HG02840 (cell line): ENCODE results near the gene SPATA18.
"Not testable (repeated sequence)": the region's sequence is repeated elsewhere in the genome, so short reads cannot be mapped to it uniquely, and the experiment has no call there.

ENCODE experiments used
- ATAC-seq: cut with Tn5 transposase; IDR thresholded peaks from one replicate; pipeline ENCODE4 v1.9.1; 2021; ENCODE audit warnings: mild to moderate bottlenecking, moderate library complexity, moderate number of reproducible peaks; ENCODE audit not compliant: unreplicated experiment, low FRiP score

SPATA18 gene

GRCh38 chr4:52103319-52103718, 52.2 kb downstream of the SPATA18 start:
- no peak for ATAC-seq

- no peak for ATAC-seq
These were observed 54.2 kb downstream of the SPATA18 start for GRCh38 chr4:52105276-52105675.

DNA sequence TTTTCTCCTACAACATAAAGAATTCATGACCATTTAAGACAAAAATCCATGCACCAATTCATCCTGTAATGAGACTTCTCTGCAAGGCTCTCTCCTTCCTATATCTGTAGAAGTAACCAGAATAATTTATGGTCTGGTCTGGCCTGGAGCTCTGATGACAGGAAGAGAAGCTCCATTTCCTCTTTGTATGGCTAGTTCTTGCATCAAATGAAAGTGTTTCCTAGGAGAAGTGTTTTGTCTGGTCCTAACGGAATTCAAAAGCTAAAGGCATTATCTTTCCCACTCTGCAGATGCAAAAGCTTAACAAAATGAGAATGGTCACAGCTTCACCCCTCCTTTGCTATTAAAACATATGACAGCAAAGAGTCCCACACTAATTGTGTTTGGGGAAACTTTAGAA, 55.1 kb downstream of the SPATA18 start:
- no peak for ATAC-seq

GRCh38 chr4:52106660-52107059, 55.6 kb downstream of the SPATA18 start:
- ATAC-seq, result no peak

- ATAC-seq, result no peak
These were observed 56.2 kb downstream of the SPATA18 start for GRCh38 chr4:52107336-52107735.

DNA sequence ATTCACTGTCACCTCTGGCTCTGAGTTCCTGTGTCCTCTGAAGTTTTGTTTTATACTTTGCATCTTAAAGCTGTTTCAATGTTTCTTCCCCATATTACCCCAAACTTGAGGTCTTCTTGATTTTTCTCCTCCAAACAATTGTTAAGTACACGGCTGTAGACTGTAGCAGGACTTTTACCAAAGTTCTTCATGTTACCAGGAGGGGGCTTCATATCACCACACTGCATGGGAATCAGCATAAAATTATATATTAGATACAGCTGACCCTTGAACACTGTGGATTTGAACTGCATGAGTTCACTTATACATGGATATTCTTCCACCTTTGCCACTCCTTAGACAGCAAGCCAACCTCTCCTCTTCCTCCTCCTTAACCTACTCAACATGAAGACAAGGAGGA, 56.6 kb downstream of the SPATA18 start:
- ATAC-seq, result no peak

GRCh38 chr4:52110171-52110570, 59.1 kb downstream of the SPATA18 start:
- ATAC-seq, result no peak

DNA sequence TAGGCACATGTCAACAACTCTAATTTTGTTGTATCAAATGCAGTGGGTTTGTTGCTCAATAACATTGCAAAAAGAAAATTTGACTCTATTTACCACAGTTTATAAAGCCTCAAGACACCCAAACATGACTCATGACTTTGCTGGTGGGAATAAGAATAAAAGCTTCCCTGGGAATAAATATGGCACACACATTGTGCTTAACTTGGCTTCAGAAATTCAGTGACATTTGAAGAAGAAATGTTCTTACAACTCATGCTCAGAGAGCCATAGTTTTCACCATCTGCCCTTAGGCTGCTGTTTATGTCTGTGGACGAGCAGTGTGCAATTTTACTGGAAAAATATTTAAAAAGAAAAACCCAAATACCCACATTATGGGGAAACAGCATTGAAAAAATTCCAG, 60.9 kb downstream of the SPATA18 start:
- ATAC-seq, result no peak

DNA sequence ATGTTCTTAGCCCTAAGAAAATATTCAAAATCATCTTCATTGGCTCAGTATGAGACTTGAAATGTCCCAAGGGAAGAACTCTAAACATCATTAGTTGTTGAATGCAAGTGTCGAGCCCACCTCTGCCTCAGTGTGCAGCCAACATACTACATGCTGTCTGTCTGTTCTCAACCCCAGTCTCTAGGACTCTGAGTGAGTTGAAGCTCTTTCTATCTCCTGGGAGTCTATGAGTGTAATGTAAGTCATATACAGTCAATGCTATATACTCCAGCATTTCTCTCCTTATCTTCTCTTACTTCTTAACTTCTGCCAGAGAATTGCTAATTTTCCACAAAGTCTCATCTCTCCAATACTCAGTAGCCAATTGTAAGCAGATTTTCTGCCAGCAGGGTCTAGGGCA, 61.3 kb downstream of the SPATA18 start:
- ATAC-seq, result no peak

- ATAC-seq, result no peak
These were observed 65.5 kb downstream of the SPATA18 start for GRCh38 chr4:52116641-52117040.

GRCh38 chr4:52126226-52126625, 75.1 kb downstream of the SPATA18 start:
- no peak for ATAC-seq

DNA sequence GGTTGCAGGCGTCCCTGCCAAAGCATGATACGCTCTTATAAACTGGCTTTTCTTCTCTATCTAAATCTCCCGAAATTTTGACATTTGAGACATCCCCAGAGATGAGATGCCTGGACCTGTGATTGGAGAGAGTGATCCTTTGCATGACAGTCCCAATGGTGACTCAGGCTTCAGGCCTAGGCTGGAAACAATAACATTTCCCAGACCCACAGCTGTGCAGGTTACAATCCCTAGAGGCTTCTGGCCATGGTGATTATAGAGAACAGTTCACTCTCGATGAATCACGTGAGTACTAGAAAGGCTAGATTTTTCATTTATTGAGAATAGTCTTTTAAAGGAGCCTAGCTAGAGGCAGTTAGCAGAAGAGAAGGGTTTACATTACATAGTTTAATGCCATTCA, 75.9 kb downstream of the SPATA18 start:
- no peak for ATAC-seq

DNA sequence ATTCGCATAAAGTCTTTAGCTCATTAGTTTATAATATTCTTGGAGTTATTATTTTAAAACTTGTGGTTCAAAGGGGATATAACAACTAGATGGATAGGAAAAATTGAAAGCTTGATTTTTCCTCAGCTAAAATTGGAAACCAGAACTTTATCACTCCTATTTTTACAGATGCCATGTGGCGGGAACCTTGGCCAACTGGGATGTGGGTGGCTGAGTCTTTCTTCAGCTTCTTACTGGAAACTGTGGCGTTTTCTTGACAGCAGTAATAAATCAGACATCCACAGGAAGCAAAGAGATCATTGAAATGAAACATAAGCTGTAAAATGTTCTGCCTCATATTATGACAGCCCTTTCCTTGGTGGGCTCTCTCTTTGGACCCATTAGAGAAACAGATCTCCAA, 84.1 kb downstream of the SPATA18 start:
- no peak for ATAC-seq

- ATAC-seq, result not testable (repeated sequence)
These were observed 86.0 kb downstream of the SPATA18 start for GRCh38 chr4:52137152-52137551.

DNA sequence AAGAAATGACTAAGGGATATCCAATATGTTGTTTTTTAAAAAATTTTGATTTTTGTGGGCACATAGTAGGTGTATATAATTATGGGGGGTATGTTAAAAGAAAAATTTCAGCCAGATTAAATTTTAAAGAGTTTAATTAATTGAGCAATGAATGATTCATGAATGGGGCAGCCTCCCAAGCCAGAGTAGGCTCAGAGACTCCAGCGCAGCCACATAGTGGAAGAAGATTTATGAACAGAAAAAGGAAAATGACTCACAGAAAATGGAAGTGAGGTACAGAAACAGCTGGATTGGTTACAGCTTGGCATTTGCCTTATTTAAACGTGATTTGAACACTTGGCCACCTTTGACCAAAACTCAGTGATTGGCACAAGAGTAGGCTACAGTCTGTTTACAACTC, 91.7 kb downstream of the SPATA18 start:
- ATAC-seq, result no peak

- no peak for ATAC-seq
These were observed 92.7 kb downstream of the SPATA18 start for GRCh38 chr4:52143815-52144214.

DNA sequence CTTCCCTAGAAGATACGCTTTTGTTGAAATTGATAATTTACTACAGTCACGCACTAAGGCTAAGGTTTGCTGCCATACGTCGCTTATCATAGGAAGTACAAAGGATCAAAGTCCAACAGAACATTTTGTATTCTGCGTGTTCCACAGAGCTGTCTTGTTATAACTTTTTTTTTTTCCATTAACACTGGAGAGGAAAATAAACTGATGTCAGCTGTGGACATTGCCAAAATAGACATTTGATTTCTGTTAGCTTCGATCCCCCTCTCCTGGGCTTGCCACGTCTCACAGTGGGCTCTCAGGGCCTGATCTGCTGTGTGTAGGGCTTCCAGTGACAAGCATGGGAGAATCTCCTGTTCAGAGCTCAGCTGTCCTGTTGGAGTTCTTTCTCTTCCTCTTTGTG, 93.3 kb downstream of the SPATA18 start:
- ATAC-seq, result no peak
